GM19193 (cell line): ENCODE measurements around the gene RHOT2.

Experiments
- POLR2A ChIP-seq: IDR thresholded peaks from 4 replicates; pipeline ENCODE4 v1.6.1; 2011; ENCODE audit not compliant: insufficient read depth, insufficient read length; ENCODE audit errors: extremely low read depth

Gene RHOT2

DNA sequence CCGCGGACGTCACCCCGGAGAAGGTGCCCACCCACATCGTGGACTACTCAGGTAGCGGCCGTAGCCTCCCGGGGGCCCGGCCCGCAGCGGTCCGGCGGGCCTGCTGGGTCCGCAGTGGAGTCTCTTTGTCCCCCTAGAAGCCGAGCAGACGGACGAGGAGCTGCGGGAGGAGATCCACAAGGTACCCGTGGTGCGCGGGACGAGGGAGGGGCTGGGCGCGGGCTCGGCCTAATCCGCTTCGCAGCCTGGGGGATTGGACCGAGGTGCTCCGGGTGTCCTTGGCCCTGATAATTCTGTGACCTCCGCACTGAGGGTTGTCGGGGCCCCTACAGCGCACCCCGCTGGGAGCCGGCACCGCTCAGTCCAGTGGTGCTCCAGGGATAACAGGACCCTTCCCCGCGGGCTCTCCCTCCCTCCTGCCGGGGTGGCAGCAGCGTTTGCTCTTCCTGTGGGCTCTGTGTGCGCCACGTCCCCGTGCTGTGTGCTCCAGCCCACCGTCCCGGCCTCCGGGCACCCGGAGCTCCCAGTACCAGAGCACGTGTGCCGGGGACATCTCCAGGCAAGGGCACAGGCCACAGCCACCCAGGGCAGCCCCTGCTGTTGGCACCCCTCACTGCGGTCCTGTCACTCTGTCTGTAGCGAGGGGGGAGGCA, 713 bp downstream of the RHOT2 start:
- no peak for TF ChIP-seq POLR2A

DNA sequence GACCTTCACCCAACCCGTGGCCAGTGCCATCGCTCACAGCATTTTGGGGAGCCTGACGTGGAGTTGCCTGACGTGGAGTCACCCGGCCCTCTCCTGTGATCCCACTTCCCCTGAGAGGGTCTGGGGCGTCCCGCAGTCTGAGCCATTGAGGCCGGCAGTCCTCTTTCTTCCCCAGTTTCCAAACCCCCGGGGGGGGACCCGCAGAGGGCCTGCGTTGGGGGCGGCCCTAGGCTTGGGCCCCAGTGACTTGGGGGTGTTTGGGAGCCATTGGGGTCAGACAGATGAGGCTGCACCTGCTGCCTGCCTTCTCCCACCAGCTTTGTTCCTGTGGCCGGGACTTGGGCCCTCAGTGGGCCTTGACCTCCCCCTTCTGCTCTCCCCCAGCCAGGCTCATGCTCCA, 1.7 kb downstream of the RHOT2 start:
- TF ChIP-seq POLR2A = no peak

DNA sequence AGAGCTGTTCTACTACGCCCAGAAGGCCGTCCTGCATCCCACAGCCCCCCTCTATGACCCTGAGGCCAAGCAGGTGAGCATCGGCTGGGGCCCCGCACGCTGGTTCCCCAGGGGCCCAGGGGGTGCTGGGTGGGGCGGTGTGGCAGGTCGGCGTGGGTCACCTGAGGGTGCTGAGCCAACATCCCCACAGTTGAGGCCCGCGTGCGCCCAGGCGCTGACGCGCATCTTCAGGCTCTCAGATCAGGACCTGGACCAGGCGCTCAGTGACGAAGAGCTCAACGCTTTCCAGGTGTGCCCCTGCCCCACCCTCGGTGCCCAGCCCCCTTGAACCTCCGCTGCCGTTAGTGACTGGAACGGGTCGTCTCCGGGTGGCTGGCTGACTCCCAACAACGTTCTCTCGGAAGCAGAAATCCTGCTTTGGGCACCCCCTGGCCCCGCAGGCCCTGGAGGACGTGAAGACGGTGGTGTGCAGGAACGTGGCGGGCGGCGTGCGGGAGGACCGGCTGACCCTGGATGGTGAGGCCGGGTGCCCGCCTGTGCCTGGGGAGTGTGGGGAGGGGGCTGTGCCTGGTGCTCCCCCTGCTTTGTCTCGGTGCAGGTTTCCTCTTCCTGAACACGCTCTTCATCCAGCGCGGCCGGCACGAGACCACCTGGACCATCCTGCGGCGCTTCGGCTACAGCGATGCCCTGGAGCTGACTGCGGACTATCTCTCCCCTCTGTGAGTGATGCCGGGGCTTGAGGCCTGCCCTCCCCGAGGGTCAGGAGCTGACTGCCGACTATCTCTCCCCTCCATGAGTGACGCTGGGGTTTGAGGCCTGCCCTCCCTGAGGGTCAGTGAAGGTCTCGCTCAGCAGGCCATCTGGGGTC, 2.8 kb downstream of the RHOT2 start:
- TF ChIP-seq POLR2A = no peak

DNA sequence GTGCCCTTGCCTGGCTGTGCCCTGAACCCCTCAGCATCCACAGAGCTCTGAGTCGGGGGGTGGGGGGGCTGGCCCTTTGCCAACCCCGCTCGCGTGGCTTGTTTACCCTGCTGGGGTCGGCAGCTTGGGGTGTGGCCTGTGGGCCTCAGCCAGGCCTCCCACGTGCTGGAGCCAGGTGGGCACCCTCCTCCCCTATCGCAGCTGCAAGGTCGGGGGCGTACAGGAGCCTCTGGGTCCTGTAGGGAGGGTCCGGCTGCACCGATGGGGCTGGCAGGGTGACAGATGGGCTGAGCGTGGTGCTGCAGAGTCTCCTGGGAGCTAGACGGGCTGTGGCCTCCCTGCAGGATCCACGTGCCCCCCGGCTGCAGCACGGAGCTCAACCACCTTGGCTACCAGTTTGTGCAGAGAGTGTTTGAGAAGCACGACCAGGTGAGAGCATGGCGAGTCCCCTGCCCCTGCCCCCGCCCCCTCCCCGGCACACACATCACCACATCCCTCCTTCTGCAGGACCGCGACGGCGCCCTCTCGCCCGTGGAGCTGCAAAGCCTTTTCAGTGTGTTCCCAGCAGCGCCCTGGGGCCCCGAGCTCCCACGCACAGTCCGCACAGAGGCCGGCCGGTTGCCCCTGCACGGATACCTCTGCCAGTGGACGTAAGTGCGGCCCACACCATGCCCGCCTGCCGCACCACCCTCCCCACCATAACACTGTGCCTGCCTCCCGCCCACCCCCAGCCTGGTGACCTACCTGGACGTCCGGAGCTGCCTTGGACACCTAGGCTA, 3.6 kb downstream of the RHOT2 start:
- TF ChIP-seq POLR2A = no peak

DNA sequence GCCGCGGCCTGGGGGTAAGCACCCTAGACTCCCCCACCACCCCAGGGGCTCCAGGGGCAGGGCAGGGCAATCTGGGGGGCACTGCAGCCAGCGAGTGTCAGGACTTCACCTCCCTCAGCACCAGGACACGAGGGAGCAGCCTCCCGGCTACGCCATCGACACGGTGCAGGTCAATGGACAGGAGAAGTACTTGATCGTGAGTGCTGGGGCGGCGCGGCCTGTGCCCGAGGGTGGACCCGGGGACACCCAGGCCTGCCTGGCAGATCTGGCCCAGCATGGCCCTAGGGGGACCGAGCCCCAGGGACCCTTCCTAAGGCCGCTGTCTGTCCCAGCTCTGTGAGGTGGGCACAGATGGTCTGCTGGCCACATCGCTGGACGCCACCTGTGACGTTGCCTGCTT, 4.4 kb downstream of the RHOT2 start:
- no peak for TF ChIP-seq POLR2A

DNA sequence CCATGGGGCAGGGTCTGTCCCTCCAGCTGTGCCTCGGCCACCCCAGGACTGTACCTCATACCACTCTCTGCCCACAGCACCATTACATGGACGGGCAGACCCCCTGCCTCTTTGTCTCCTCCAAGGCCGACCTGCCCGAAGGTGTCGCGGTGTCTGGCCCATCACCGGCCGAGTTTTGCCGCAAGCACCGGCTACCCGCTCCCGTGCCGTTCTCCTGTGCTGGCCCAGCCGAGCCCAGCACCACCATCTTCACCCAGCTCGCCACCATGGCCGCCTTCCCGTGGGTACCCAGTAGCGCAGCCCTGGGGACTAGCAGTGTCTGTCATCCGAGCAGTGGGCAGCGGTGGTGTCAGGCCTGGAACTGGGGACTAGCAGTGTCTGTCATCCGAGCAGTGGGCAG, 4.9 kb downstream of the RHOT2 start:
- TF ChIP-seq POLR2A = no peak

DNA sequence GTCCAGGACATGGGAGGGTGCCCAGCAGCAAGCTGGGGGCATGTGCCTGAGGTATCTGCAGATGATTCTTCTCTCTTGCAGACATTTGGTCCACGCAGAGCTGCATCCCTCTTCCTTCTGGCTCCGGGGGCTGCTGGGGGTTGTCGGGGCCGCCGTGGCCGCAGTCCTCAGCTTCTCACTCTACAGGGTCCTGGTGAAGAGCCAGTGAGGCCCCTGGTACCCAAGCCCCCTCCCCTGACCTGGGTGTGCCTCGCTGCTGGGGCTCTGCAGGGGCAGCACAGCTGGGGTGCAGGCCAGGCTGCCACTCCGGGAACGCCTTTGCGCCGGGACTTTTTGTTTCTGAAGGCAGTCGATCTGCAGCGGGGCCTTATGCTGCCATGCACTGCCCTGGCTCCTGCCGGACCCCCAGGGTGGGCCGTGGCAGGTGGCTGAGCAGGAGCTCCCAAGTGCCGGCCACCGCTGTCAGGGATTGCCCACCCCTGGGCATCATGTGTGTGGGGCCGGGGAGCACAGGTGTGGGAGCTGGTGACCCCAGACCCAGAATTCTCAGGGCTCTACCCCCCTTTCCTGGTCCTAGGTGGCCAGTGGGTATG, 5.6 kb downstream of the RHOT2 start:
- no peak for TF ChIP-seq POLR2A

DNA sequence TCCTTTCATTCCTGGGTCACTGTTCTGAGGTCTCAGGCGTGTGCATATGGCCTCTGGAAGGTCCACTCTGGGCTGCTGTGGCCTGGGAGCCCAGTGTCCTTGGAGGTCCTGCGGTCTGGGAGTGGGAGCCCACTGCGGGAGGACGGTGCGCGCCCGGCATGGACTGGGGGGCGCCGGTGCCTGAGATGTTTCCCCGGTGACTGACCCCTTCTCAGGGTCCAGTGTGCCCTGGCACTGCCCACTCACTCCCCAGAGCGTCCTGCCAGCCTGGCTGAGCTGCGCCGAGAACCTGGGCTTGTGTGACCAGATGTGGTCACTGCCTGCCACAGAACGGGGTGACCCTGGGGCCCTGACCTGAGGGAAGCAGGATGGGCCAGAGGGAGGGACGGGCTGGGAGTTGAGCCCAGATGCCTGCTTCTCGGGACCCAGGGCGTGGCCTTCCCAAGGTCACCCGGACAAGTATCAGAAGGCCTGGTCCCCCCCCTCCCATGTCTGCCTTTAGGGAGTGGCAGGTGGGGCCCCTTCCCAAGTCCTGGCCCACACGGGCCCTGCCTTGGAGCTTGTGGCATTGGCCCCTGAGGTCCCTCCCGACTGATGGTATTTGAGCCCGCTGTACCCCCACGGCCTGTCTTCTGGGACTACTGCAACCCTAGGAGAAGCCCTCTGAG, 6.4 kb downstream of the RHOT2 start:
- no peak for TF ChIP-seq POLR2A

DNA sequence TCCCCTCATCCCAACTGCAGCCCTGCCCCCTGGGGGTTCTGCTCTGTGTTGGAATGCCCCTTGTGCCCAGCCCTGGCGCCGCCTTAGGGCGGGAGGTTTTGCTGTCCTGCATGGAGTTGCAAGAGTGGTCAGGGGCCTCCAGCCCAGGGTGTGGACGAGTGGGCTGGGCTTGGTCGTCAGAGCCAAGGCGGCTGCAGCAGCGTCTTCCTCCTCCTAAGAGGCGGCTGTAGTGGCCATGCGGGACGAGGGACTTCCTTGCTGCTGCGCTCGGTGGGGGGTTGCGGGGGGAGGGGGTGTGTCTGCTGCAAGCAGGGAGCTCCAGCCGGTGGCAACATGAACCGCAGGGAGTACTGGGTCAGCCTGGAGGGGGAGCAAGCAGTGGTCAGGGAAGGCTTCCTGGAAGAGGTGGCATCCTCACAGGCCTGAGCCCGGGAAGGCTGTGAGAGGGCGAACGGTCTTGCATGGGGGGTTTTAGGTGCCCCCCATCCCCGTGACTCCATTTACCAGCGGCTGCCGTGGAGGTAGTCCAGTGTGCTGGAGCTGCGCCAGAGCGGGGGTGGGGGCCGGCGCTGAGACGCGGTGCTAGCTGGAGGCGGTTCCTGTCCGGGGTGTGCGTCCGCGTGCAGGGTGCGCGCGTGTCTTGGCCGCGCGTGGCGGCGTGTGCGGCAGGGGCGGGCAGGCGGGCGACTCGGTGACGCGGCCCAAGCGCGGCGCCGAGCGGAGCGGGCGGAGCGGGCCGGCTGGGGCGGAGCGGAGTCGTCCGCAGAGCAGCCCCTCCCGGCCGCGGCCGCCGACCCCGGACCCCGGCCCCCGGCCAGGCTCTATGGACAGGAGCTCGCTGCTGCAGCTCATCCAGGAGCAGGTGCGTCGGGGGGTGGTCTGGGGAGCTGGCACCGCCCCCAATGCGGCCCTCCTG, 7.3 kb downstream of the RHOT2 start, which contains the start of gene RHBDL1:
TSS of gene RHBDL1 (plus strand) at position 704 of the 916 bp plus-strand sequence. CDS start at position 824, 120 bp downstream.
- TF ChIP-seq POLR2A = no peak

DNA sequence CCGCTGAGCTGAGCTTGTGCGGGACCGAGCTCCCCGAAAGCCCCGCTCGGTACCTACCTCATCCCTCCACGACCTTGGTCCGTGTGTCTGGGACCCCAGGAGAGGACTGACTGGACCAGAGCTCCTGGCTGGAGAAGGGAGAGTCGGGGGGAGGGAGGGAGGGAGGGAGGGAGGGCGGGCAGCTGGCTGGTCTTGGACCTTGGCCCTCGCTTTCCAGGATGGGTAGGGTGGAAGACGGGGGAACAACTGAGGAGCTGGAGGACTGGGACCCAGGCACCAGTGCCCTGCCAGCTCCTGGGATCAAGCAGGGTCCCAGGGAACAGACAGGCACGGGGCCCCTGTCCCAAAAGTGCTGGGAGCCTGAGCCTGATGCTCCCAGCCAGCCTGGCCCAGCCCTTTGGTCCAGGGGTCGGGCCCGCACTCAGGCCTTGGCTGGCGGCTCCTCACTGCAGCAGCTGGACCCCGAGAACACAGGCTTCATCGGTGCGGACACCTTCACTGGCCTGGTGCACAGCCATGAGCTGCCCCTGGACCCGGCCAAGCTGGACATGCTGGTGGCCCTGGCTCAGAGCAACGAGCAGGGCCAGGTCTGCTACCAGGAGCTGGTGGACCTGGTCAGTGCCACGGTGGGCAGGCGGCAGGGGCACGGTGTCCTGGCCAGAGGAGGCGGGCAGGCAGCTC, 8.1 kb downstream of the RHOT2 start:
- no peak for TF ChIP-seq POLR2A

DNA sequence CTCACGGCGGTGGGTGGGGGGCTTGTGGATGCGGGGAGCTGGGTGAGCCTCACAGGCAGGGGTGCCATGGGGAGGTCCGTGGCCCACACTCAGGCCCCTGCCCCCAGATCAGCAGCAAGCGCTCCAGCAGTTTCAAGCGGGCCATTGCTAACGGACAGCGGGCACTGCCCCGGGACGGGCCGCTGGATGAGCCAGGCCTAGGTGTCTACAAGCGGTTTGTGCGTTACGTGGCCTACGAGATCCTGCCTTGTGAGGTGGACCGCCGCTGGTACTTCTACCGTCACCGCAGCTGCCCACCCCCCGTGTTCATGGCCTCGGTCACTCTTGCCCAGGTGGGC, 8.6 kb downstream of the RHOT2 start:
- no peak for TF ChIP-seq POLR2A

DNA sequence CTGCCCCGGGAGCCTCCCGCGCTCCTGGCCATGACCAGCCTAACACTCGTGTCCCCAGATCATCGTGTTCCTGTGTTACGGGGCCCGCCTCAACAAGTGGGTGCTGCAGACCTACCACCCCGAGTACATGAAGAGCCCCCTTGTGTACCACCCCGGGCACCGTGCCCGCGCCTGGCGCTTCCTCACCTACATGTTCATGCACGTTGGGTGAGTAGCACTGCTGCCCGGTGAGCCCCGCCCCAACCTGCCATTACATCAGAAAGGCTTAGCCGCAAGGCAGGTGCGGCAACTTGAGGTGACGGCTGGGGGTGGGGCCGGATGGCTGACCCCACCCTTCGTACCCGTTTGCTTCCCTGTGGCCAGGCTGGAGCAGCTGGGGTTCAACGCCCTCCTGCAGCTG, 9.0 kb downstream of the RHOT2 start:
- no peak for TF ChIP-seq POLR2A
